ENCODE data around the gene NELFE.
"Not testable (repeated sequence)": the region's sequence is repeated elsewhere in the genome, so short reads cannot be mapped to it uniquely, and the experiment has no call there.

Gene NELFE

GRCh38 chr6:31935823-31936222 lies 22.9 kb downstream of the NELFE start:
- Histone ChIP-seq H3K4me1 (ENCODE audit: low read length) (no peaks in the 10 kb centered on the region), H3K27me3 (replicated peaks; ENCODE audit: insufficient read depth, low read length) (no peaks in the 10 kb centered on the region; the same call in 1 of the 2 replicates), H3K79me2 (ENCODE audit: low read length) (no peaks in the 10 kb centered on the region), H4K20me1 (ENCODE audit: insufficient read depth, low read length) (no peaks in the 10 kb centered on the region), H3F3A (ENCODE audit: insufficient read depth, low read length) (no peaks in the 10 kb centered on the region), H3K9me3 (replicated peaks; ENCODE audit: insufficient read depth, low read length) (no peaks in the 10 kb centered on the region), H3K36me3 (replicated peaks; ENCODE audit: insufficient read depth, low read length) (no peaks in the 10 kb centered on the region), H3K4me2 (ENCODE audit: low read depth, low read length) (no peak overlapping the region), H3K9ac (ENCODE audit: low read length) (no peak overlapping the region), H3K9me2 (replicated peaks; ENCODE audit: insufficient read depth, low read length) (no peaks in the 10 kb centered on the region), H3K27ac (ENCODE audit: low read length) (no peak overlapping the region), H2AFZ (ENCODE audit: low read length) (no peak overlapping the region), H3K4me3 (ENCODE audit: low read length) (no peak overlapping the region)
- no peak for DNase-seq
- TF ChIP-seq EZH2phosphoT487 (IDR thresholded peaks at IDR 0.05; ENCODE audit: low read length): no peak
- no peak for TF ChIP-seq EZH2 (optimal IDR thresholded peaks at IDR 0.05; ENCODE audit: low read depth, low read length)
- TF ChIP-seq, protein P1, sequence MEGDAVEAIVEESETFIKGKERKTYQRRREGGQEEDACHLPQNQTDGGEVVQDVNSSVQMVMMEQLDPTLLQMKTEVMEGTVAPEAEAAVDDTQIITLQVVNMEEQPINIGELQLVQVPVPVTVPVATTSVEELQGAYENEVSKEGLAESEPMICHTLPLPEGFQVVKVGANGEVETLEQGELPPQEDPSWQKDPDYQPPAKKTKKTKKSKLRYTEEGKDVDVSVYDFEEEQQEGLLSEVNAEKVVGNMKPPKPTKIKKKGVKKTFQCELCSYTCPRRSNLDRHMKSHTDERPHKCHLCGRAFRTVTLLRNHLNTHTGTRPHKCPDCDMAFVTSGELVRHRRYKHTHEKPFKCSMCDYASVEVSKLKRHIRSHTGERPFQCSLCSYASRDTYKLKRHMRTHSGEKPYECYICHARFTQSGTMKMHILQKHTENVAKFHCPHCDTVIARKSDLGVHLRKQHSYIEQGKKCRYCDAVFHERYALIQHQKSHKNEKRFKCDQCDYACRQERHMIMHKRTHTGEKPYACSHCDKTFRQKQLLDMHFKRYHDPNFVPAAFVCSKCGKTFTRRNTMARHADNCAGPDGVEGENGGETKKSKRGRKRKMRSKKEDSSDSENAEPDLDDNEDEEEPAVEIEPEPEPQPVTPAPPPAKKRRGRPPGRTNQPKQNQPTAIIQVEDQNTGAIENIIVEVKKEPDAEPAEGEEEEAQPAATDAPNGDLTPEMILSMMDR (IDR thresholded peaks at IDR 0.05; ENCODE audit: low read length): no peak

DNA sequence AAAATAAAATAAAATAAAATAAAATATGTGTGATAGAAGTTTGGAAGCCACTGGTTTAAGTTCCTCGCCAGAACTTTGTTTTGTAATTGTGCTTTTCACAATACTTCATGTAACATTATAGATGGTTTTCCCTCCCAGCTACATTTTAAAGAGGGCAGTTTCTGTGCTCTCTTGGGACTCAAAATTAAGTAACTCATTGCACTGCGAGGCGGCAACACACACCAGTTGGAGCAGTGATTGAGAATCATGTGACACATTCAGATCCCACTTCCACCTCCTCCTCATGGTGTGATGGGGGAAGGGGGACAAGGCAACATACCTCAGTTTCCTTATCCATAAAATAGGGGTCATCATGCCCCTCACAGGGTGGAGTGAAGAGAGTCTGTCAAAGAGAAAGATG lies 23.8 kb downstream of the NELFE start:
- H3K4me1 ChIP-seq (ENCODE audit: low read length): no peaks in the 10 kb centered on the region
- no peaks in the 10 kb centered on the region for H3K9me2 ChIP-seq (replicated peaks; ENCODE audit: insufficient read depth, low read length)
- no peaks in the 10 kb centered on the region for H3K79me2 ChIP-seq (ENCODE audit: low read length)
- no peak overlapping the region for H3K27ac ChIP-seq (ENCODE audit: low read length)
- no peaks in the 10 kb centered on the region for H4K20me1 ChIP-seq (ENCODE audit: insufficient read depth, low read length)
- H3K9ac ChIP-seq (ENCODE audit: low read length): no peak overlapping the region
- no peak overlapping the region for H2AFZ ChIP-seq (ENCODE audit: low read length)
- no peaks in the 10 kb centered on the region for H3F3A ChIP-seq (ENCODE audit: insufficient read depth, low read length)
- no peak overlapping the region for H3K4me3 ChIP-seq (ENCODE audit: low read length)
- H3K36me3 ChIP-seq (replicated peaks; ENCODE audit: insufficient read depth, low read length): no peaks in the 10 kb centered on the region
- no peak overlapping the region for H3K4me2 ChIP-seq (ENCODE audit: low read depth, low read length)
- no peak for DNase-seq
- H3K9me3 ChIP-seq (replicated peaks; ENCODE audit: insufficient read depth, low read length): no peaks in the 10 kb centered on the region
- H3K27me3 ChIP-seq (replicated peaks; ENCODE audit: insufficient read depth, low read length): no peaks in the 10 kb centered on the region; the same call in 1 of the 2 replicates
- TF ChIP-seq EZH2 (optimal IDR thresholded peaks at IDR 0.05; ENCODE audit: low read depth, low read length) (no peak), EZH2phosphoT487 (IDR thresholded peaks at IDR 0.05; ENCODE audit: low read length) (no peak)

GRCh38 chr6:31933537-31933936 lies 25.2 kb downstream of the NELFE start:
- no peaks in the 10 kb centered on the region; the same call in 1 of the 2 replicates for H3K27me3 ChIP-seq (replicated peaks; ENCODE audit: insufficient read depth, low read length)
- no peaks in the 10 kb centered on the region for H3K9me2 ChIP-seq (replicated peaks; ENCODE audit: insufficient read depth, low read length)
- H4K20me1 ChIP-seq (ENCODE audit: insufficient read depth, low read length): no peaks in the 10 kb centered on the region
- no peak overlapping the region for H3K4me2 ChIP-seq (ENCODE audit: low read depth, low read length)
- H3K9ac ChIP-seq (ENCODE audit: low read length): no peak overlapping the region
- H3K4me1 ChIP-seq (ENCODE audit: low read length): no peaks in the 10 kb centered on the region
- no peak for TF ChIP-seq EZH2phosphoT487 (IDR thresholded peaks at IDR 0.05; ENCODE audit: low read length)
- no peak overlapping the region for H3K4me3 ChIP-seq (ENCODE audit: low read length)
- H2AFZ ChIP-seq (ENCODE audit: low read length): no peak overlapping the region
- no peak overlapping the region for H3K27ac ChIP-seq (ENCODE audit: low read length)
- H3K9me3 ChIP-seq (replicated peaks; ENCODE audit: insufficient read depth, low read length): no peaks in the 10 kb centered on the region
- no peaks in the 10 kb centered on the region for H3F3A ChIP-seq (ENCODE audit: insufficient read depth, low read length)
- H3K79me2 ChIP-seq (ENCODE audit: low read length): no peaks in the 10 kb centered on the region
- no peaks in the 10 kb centered on the region for H3K36me3 ChIP-seq (replicated peaks; ENCODE audit: insufficient read depth, low read length)
- DNase-seq: no peak

GRCh38 chr6:31932137-31932536 lies 26.6 kb downstream of the NELFE start:
- not testable (repeated sequence) for H3K36me3 ChIP-seq (replicated peaks; ENCODE audit: insufficient read depth, low read length); H3K79me2 ChIP-seq (ENCODE audit: low read length); H3K9me2 ChIP-seq (replicated peaks; ENCODE audit: insufficient read depth, low read length); H3K9ac ChIP-seq (ENCODE audit: low read length); H3K4me3 ChIP-seq (ENCODE audit: low read length); H4K20me1 ChIP-seq (ENCODE audit: insufficient read depth, low read length); H3K4me1 ChIP-seq (ENCODE audit: low read length); H3K9me3 ChIP-seq (replicated peaks; ENCODE audit: insufficient read depth, low read length); H3K27ac ChIP-seq (ENCODE audit: low read length); H3F3A ChIP-seq (ENCODE audit: insufficient read depth, low read length); H3K27me3 ChIP-seq (replicated peaks; ENCODE audit: insufficient read depth, low read length); H3K4me2 ChIP-seq (ENCODE audit: low read depth, low read length); H2AFZ ChIP-seq (ENCODE audit: low read length); DNase-seq

- Histone ChIP-seq H3K27ac (ENCODE audit: low read length) (no peak overlapping the region), H3K27me3 (replicated peaks; ENCODE audit: insufficient read depth, low read length) (no peaks in the 10 kb centered on the region; the same call in 1 of the 2 replicates), H3K9me2 (replicated peaks; ENCODE audit: insufficient read depth, low read length) (no peaks in the 10 kb centered on the region), H3F3A (ENCODE audit: insufficient read depth, low read length) (no peaks in the 10 kb centered on the region), H3K9me3 (replicated peaks; ENCODE audit: insufficient read depth, low read length) (no peaks in the 10 kb centered on the region), H3K36me3 (replicated peaks; ENCODE audit: insufficient read depth, low read length) (no peaks in the 10 kb centered on the region), H3K4me1 (ENCODE audit: low read length) (no peaks in the 10 kb centered on the region), H3K4me3 (ENCODE audit: low read length) (no peak overlapping the region), H4K20me1 (ENCODE audit: insufficient read depth, low read length) (no peaks in the 10 kb centered on the region), H3K79me2 (ENCODE audit: low read length) (no peaks in the 10 kb centered on the region), H2AFZ (ENCODE audit: low read length) (no peak overlapping the region), H3K9ac (ENCODE audit: low read length) (no peak overlapping the region), H3K4me2 (ENCODE audit: low read depth, low read length) (no peak overlapping the region)
- TF ChIP-seq EZH2 (optimal IDR thresholded peaks at IDR 0.05; ENCODE audit: low read depth, low read length) (no peak), EZH2phosphoT487 (IDR thresholded peaks at IDR 0.05; ENCODE audit: low read length) (no peak)
- TF ChIP-seq, protein P1 (IDR thresholded peaks at IDR 0.05; ENCODE audit: low read length): no peak
- DNase-seq: no peak
These were observed 27.8 kb downstream of the NELFE start for GRCh38 chr6:31930962-31931361.

Measured in MM.1S (cell line).